ENCODE results near the gene ZNHIT3.

DNA sequence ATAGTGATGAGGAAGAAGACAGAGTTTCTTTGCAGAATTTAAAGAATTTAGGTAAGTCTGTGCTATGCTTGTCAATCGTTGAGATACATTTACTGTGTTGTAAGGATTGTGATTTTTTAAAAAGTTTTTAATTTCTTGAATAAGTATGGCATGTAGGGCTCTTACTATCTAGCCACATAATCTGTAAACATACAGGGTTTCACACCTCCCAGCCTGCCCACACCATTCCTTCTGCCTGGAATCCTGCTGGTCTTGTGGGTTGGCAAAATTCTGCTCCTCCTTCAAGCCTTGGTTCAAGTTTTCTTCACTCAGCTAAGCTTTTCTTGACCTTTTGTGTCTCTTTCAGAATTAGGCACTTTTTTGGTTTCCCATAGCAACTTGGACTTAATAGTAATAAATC lies 7.5 kb downstream of the ZNHIT3 start:
- TF ChIP-seq, protein P1, sequence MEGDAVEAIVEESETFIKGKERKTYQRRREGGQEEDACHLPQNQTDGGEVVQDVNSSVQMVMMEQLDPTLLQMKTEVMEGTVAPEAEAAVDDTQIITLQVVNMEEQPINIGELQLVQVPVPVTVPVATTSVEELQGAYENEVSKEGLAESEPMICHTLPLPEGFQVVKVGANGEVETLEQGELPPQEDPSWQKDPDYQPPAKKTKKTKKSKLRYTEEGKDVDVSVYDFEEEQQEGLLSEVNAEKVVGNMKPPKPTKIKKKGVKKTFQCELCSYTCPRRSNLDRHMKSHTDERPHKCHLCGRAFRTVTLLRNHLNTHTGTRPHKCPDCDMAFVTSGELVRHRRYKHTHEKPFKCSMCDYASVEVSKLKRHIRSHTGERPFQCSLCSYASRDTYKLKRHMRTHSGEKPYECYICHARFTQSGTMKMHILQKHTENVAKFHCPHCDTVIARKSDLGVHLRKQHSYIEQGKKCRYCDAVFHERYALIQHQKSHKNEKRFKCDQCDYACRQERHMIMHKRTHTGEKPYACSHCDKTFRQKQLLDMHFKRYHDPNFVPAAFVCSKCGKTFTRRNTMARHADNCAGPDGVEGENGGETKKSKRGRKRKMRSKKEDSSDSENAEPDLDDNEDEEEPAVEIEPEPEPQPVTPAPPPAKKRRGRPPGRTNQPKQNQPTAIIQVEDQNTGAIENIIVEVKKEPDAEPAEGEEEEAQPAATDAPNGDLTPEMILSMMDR (conservative IDR thresholded peaks at IDR 0.05; ENCODE audit: low read depth in 2 of 2), result no peak
- no peak for TF ChIP-seq POLR2AphosphoS5 (IDR thresholded peaks at IDR 0.05; ENCODE audit: low read depth)
- TF ChIP-seq EZH2 (IDR thresholded peaks at IDR 0.05; ENCODE audit: low read depth, unreplicated experiment), result no peak
- no peak for TF ChIP-seq JUNB (IDR thresholded peaks at IDR 0.05; ENCODE audit: unreplicated experiment)
- TF ChIP-seq, protein P2, sequence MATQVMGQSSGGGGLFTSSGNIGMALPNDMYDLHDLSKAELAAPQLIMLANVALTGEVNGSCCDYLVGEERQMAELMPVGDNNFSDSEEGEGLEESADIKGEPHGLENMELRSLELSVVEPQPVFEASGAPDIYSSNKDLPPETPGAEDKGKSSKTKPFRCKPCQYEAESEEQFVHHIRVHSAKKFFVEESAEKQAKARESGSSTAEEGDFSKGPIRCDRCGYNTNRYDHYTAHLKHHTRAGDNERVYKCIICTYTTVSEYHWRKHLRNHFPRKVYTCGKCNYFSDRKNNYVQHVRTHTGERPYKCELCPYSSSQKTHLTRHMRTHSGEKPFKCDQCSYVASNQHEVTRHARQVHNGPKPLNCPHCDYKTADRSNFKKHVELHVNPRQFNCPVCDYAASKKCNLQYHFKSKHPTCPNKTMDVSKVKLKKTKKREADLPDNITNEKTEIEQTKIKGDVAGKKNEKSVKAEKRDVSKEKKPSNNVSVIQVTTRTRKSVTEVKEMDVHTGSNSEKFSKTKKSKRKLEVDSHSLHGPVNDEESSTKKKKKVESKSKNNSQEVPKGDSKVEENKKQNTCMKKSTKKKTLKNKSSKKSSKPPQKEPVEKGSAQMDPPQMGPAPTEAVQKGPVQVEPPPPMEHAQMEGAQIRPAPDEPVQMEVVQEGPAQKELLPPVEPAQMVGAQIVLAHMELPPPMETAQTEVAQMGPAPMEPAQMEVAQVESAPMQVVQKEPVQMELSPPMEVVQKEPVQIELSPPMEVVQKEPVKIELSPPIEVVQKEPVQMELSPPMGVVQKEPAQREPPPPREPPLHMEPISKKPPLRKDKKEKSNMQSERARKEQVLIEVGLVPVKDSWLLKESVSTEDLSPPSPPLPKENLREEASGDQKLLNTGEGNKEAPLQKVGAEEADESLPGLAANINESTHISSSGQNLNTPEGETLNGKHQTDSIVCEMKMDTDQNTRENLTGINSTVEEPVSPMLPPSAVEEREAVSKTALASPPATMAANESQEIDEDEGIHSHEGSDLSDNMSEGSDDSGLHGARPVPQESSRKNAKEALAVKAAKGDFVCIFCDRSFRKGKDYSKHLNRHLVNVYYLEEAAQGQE (IDR thresholded peaks at IDR 0.05; ENCODE audit: unreplicated experiment), result no peak
- TF ChIP-seq EZH2phosphoT487 (IDR thresholded peaks at IDR 0.05; ENCODE audit: unreplicated experiment), result no peak
- TF ChIP-seq, protein P3, sequence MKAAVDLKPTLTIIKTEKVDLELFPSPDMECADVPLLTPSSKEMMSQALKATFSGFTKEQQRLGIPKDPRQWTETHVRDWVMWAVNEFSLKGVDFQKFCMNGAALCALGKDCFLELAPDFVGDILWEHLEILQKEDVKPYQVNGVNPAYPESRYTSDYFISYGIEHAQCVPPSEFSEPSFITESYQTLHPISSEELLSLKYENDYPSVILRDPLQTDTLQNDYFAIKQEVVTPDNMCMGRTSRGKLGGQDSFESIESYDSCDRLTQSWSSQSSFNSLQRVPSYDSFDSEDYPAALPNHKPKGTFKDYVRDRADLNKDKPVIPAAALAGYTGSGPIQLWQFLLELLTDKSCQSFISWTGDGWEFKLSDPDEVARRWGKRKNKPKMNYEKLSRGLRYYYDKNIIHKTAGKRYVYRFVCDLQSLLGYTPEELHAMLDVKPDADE (IDR thresholded peaks at IDR 0.05), result no peak
- TF ChIP-seq, protein P4, sequence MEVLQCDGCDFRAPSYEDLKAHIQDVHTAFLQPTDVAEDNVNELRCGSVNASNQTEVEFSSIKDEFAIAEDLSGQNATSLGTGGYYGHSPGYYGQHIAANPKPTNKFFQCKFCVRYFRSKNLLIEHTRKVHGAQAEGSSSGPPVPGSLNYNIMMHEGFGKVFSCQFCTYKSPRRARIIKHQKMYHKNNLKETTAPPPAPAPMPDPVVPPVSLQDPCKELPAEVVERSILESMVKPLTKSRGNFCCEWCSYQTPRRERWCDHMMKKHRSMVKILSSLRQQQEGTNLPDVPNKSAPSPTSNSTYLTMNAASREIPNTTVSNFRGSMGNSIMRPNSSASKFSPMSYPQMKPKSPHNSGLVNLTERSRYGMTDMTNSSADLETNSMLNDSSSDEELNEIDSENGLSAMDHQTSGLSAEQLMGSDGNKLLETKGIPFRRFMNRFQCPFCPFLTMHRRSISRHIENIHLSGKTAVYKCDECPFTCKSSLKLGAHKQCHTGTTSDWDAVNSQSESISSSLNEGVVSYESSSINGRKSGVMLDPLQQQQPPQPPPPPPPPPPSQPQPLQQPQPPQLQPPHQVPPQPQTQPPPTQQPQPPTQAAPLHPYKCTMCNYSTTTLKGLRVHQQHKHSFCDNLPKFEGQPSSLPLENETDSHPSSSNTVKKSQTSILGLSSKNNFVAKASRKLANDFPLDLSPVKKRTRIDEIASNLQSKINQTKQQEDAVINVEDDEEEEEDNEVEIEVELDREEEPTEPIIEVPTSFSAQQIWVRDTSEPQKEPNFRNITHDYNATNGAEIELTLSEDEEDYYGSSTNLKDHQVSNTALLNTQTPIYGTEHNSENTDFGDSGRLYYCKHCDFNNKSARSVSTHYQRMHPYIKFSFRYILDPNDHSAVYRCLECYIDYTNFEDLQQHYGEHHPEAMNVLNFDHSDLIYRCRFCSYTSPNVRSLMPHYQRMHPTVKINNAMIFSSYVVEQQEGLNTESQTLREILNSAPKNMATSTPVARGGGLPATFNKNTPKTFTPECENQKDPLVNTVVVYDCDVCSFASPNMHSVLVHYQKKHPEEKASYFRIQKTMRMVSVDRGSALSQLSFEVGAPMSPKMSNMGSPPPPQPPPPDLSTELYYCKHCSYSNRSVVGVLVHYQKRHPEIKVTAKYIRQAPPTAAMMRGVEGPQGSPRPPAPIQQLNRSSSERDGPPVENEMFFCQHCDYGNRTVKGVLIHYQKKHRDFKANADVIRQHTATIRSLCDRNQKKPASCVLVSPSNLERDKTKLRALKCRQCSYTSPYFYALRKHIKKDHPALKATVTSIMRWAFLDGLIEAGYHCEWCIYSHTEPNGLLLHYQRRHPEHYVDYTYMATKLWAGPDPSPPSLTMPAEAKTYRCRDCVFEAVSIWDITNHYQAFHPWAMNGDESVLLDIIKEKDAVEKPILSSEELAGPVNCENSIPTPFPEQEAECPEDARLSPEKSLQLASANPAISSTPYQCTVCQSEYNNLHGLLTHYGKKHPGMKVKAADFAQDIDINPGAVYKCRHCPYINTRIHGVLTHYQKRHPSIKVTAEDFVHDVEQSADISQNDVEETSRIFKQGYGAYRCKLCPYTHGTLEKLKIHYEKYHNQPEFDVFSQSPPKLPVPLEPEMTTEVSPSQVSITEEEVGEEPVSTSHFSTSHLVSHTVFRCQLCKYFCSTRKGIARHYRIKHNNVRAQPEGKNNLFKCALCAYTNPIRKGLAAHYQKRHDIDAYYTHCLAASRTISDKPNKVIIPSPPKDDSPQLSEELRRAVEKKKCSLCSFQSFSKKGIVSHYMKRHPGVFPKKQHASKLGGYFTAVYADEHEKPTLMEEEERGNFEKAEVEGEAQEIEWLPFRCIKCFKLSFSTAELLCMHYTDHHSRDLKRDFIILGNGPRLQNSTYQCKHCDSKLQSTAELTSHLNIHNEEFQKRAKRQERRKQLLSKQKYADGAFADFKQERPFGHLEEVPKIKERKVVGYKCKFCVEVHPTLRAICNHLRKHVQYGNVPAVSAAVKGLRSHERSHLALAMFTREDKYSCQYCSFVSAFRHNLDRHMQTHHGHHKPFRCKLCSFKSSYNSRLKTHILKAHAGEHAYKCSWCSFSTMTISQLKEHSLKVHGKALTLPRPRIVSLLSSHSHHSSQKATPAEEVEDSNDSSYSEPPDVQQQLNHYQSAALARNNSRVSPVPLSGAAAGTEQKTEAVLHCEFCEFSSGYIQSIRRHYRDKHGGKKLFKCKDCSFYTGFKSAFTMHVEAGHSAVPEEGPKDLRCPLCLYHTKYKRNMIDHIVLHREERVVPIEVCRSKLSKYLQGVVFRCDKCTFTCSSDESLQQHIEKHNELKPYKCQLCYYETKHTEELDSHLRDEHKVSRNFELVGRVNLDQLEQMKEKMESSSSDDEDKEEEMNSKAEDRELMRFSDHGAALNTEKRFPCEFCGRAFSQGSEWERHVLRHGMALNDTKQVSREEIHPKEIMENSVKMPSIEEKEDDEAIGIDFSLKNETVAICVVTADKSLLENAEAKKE (CRISPR knock-in tag; IDR thresholded peaks at IDR 0.05), result no peak
- TF ChIP-seq ZNF331 (CRISPR knock-in tag; IDR thresholded peaks at IDR 0.05; ENCODE audit: low read depth), result no peak
- no peak for TF ChIP-seq ZNF114 (CRISPR knock-in tag; IDR thresholded peaks at IDR 0.05)
- TF ChIP-seq CREB1 (CRISPR knock-in tag; IDR thresholded peaks at IDR 0.05; ENCODE audit: low read depth), result no peak
- TF ChIP-seq STAT1 (IDR thresholded peaks at IDR 0.05; ENCODE audit: unreplicated experiment), result no peak
